Activated gamma-delta T cell treated with anti-CD3 and anti-CD28 coated beads, Interleukin-2, amount 50 U/mL, for 16 hours (primary cell): Measurements from ENCODE around the gene UQCR11.

Experiments
- DNase-seq: peaks from one replicate; pipeline ENCODE4 v3.0.0-alpha.2; 2020; ENCODE audit warnings: low read depth

Gene UQCR11

DNA sequence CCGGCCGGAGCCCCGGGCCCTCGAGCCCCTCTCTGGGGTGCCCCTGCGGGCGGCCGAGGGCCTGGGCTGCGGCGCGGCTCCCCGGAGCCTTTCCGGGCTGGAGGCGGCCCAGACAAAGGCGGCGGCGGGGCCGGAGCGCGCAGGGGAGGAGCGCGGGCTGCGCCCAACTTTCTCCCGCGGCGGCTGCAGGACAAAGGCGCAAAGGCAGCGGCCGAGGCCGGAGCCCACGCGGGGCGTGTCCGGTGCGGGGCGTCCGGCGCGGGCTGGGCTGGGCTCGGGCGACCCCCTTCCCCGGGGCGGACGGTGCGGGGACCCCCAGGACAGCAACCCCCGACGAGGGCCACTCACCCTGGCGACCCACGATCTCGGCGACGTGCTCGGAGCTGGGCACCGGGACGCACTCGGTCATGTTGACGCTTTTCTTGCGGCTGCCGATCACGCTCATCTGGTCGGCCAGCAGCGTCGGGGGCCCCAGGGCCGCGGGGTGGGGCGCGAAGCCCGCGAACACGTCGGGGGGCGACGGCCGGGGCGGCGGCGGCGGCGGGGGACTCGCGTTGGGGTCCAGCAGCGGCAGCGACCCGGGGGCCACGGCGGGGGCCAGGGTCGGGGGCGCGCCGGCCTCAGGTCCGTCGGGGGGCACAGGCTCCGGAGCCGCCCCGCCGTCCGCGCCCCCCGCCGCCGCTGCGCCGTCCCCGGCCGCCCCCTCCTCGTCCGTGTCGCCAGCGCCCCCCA is 38.0 kb downstream of the UQCR11 start:
- DNase-seq = no peak

DNA sequence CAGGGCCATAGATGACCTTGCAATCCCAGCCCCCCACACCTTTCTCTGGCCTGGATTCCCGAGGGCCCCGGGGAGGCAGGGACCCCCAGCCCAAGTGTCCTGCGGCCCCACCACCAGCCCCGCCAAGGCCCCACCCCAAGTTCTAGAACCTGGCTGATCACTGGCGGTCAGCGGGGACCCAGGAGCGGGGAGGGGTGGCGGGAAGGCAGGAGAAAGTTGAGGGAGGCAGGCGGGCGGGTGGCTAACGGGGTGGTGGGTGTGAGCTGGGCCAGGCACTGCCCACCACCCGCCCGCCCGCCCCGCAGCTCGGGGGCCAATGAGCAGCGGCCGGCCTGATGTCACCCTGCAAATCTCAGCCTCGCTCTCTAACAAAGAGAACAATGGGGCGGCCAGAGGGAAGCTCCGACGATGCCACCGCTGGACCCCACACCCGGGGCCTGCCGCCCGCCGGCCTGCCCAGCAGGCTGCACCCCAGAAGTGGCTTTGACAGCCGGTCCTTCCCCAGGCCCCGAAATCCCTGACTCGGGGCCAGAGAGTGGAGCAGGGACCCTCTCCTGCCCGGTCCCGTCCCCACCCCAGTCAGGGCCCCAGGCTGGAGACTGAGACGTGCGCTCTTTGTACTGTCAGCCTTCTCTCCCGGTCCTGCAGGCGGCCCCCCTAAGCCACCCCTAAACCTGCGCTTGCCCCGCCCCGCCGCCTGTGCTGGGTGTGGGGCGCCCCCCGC is 38.7 kb downstream of the UQCR11 start:
- DNase-seq = no peak

DNA sequence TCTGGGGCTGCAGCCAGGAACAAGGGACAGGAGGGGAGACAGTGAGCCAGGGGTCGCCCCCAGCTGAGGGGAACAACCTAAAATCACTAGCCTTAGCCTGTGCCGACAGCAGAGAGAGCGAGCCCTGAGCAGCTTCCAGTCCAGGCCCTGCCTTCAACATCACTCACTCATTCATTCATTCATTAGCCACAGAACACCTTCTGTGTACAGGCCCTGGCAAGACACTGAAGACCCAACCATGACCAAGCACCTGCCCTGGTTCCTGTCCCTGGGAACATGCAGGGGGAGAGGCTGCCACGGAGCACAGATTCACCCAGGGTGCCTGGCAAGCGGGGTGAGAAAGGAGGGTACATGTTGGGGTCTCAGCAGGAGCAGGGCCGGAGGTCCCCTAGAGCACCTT is 42.0 kb downstream of the UQCR11 start:
- DNase-seq = no peak

- no peak for DNase-seq
These were observed 43.9 kb downstream of the UQCR11 start for GRCh38 chr19:1561236-1561842.

DNA sequence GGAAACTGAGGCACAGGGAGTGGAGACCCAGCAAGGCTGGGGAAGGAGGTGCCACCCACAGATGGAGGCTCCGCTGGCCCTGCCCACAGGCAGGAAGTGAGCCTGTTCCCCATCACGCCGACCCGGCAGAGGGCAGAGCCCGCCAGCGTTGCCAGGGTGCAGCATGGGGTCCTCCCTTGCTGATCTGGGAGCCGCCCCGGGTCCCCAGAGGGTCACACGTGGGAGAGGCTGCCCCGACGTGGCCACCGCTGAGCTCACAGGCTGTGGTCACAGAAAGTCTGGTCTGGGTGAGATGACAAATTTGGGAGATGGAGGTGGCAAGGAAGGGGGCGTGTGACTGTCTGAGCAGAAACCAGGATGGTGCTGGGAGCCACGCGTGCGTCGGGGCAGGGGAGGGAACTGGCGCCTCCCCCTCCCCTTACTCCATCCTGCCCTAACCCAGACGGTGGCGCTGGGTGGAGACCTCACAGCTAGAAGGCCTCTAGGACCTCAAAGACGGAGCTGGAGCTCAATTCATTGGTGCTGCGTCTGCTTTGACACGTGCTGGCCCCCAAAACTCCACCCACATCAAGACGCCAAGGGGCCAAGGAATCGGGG is 44.9 kb downstream of the UQCR11 start:
- DNase-seq = no peak

DNA sequence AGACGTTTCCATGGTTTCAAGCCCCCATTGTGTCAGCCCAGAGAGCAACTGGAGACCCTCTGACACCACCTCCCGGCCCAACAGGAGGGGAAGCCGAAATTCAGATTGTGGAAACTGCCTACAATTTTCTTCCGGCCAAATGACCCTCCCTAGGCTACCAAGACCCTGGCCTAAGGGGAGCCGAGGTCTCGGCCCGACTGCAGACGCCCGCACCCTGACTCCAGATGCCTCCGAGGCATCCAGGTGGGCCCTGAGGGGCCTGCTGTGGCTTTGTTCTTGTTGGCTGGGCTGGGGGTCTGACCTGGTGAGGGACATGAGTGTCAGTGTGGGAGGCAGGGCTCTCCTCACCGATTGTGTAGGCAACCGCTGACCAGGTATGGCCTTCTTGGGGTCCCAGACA is 46.7 kb downstream of the UQCR11 start:
- DNase-seq = no peak

GRCh38 chr19:1556390-1557070 is 48.7 kb downstream of the UQCR11 start:
- no peak for DNase-seq

DNA sequence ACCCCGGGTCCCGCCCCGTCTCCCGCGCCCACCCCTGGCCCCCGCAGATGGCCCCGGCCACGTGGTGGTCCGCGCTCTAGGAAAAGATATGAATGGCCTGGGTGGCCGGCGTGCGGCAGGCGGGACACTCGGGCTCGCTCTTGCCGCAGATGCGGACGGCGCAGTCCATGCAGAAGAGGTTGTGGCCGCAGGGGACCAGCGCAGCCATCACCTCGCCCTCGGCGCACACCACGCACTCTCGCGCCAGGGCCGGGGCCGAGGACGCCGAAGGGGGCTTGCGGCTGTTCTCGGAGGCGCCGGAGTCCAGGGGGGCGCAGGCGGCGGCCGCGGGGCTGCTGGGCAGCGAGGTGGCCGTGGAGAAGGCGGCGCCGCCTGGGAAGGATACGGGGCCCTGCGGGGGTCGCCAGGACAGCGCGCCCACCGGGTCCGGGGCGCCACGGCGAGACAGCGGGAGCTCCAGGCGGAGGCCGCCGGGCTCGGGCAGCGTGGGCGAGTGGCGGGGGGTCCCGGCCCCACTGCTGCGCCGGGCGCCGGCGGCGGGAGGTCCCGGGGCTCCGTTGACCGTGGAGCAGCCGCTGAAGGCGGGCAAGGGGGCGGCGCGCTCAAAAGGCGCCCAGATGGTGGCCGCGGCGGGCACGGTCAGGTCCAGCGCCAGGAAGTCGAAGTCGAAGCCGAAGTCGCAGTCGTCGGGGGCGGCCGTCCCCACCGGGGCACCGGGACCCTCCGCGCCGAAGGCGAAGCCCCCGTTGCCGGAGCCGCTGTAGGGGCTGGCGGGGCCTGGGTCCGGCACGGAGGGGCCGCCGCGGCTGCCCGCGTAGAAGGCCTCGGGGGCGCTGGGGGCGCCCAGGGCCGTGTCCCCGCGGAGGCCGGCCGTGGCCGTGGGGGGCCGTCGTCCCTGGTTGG is 49.5 kb downstream of the UQCR11 start:
- DNase-seq = no peak

DNA sequence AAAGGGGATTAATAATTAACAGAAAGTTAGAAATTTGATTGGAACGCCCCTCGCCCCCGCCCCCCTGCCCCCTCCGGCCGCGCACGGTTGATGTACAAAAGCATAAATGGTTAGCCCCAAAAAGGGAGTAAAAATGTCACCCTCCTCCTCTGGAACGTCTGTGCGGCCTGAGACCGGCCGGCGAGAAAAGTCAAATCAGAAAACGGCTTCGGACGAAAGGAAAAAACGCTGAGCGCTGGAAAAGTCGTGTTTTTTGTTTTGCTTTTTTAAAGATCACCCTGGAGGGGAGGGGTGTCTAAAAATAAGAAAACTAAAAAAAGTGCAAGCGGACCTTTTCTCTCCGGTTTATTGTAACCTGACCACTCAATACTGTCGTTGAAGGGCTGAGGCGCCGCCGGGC is 50.3 kb downstream of the UQCR11 start:
- DNase-seq = no peak

DNA sequence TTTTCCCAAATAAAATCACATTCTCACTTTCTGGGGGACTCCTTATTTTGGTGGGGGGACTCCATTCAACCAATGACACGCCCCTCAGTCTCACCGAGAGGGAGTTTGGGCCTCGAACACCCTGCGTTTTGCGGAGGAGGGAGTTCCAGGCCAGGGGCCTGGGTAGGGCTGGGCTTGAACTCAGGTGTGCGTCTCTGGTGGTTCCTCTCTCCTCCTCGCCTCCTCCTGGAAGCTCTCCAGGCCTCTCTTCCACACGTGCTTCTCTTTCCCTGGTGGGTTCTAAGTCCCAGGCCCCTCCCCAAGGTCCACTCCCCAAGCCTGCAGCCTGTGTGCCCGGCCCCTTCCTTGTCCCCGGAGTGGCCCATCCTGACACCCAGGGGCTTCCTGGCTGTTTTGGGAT is 51.8 kb downstream of the UQCR11 start:
- no peak for DNase-seq

DNA sequence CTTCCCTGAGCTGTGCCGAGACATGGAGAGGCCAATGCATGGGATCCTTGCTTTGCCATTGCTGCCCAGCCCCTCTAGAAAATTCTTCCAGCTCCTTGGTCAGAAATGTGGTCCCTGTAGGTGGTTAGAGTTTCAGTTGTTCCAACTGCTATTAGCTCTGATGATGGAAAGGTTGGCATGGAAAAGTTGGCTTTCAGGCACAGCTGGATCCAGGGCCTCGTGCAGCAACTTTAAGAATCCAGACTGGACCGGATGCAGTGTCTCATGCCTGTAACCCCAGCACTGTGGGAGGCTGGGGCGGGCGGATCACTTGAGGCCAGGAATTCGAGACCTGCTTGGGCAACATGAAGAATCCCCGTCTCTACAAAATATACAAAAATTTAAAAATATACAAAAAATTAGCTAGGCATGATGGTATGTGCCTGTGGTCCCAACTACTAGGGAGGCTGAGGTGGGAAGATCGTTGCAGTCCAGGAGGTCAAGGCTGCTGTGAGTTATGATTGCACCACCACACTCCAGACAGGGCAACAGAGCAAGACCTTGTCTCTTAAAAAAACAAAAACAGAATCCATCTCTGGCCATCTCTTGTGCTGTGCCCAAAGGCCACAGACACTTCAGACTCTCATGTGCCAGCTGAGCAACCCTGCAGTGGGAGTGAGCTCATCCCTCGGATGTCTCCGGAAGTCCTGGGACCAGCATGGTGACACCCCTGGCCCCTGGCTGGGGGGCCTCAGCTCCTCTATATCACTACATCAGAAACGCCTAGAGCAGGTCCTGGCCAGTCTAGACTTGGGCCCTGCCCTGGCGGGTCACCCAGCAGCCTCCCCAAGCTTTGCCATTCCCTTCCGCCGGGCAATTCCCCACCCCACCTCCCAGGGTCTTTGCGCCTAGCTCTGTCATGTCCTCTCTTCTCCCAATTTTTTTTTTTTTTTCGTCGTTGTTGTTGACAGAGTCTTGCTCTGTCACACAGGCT is 53.9 kb downstream of the UQCR11 start:
- DNase-seq = no peak

- no peak for DNase-seq
These were observed 55.8 kb downstream of the UQCR11 start for GRCh38 chr19:1549332-1549945.
